ENCODE data around the gene ST3GAL4. TPM values are rescaled to one million over a fixed set of nuclear protein-coding genes. Genes with fewer than 3 reads are reported as not detected.
"Not testable (repeated sequence)": the region's sequence is repeated elsewhere in the genome, so short reads cannot be mapped to it uniquely, and the experiment has no call there.

Gene ST3GAL4
- total and polyA plus RNA-seq, 2 experiments from 2014 or later, result 19.1 to 25.6 TPM

GRCh38 chr11:126391286-126391954, 35.9 kb downstream of the ST3GAL4 start:
- H3K4me3 ChIP-seq, result no peak overlapping the region
- no peaks in the 10 kb centered on the region for H3K9me3 ChIP-seq (ENCODE audit: low read depth)
- peaks cover 33% of the 10 kb centered on the region for H3K4me1 ChIP-seq (ENCODE audit: low read depth)
- H3K27me3 ChIP-seq, result no peaks in the 10 kb centered on the region
- no peak for DNase-seq (ENCODE audit: low read depth in 1 of 2, low spot score in 1 of 2)
- H3K27ac ChIP-seq, result peak overlapping the region; percentile 27
- no peaks in the 10 kb centered on the region for H3K36me3 ChIP-seq
- TF ChIP-seq, protein P1, sequence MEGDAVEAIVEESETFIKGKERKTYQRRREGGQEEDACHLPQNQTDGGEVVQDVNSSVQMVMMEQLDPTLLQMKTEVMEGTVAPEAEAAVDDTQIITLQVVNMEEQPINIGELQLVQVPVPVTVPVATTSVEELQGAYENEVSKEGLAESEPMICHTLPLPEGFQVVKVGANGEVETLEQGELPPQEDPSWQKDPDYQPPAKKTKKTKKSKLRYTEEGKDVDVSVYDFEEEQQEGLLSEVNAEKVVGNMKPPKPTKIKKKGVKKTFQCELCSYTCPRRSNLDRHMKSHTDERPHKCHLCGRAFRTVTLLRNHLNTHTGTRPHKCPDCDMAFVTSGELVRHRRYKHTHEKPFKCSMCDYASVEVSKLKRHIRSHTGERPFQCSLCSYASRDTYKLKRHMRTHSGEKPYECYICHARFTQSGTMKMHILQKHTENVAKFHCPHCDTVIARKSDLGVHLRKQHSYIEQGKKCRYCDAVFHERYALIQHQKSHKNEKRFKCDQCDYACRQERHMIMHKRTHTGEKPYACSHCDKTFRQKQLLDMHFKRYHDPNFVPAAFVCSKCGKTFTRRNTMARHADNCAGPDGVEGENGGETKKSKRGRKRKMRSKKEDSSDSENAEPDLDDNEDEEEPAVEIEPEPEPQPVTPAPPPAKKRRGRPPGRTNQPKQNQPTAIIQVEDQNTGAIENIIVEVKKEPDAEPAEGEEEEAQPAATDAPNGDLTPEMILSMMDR (IDR thresholded peaks at IDR 0.05; ENCODE audit: low read depth, low read length), result no peak

DNA sequence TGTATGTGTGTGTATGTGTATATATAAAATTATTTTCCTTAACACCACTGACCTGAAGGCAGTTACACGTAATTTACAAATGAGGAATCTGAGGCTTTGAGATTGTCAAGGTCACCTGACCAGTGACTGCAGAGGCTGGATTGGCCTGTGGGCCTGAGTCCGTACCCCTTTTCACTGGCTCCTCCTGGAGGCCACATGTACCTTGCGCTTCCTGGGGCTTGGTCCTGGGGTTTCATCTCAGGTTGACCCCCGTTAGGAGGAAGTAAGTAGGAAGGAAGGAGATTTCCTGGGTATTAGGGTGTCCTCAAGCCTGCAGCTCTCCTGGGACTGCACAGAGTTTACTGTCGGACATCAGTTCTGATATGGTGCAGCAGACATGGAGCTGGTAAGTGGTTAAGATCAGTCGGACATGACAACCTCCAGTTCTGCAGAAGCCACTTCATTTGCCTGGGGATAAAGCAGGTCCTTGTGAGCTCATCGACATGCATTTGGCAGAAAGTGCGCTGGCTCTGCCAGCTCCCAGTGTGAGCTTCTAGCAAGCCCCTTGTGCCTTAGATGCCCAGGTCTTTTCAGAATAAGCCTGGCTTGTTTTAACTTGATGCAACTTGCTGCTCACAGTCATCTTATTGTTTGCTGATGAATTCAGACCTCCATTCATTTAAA, 36.6 kb downstream of the ST3GAL4 start:
- TF ChIP-seq, protein P1 (IDR thresholded peaks at IDR 0.05; ENCODE audit: low read depth, low read length), result peak; percentile 24
- peaks cover 30% of the 10 kb centered on the region for H3K4me1 ChIP-seq (ENCODE audit: low read depth)
- peak overlapping the region; percentile 27 for H3K27ac ChIP-seq
- H3K36me3 ChIP-seq, result no peaks in the 10 kb centered on the region
- no peak overlapping the region for H3K4me3 ChIP-seq
- no peaks in the 10 kb centered on the region for H3K9me3 ChIP-seq (ENCODE audit: low read depth)
- H3K27me3 ChIP-seq, result no peaks in the 10 kb centered on the region
- peak; percentile 41 to 59 for DNase-seq (ENCODE audit: low read depth in 1 of 2, low spot score in 1 of 2)

DNA sequence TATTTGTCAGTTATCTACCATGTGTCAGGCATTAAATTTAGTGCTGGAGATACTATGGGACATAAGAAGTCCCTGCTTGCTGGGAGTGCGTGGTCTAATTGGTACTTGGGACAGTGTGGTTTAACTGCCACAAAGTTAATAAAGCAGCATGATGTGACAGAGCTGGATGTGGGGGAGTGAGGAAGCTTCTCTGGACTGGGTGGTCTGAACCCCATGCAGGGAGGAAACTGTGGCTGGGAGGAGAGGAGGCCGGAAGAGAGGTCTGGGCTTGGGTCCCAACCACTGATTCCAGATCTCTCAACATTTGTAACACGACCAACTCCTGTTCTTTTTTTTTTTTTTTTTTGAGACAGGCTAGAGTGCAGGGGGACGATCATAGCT, 37.1 kb downstream of the ST3GAL4 start:
- H3K4me3 ChIP-seq, result no peak overlapping the region
- H3K36me3 ChIP-seq, result no peaks in the 10 kb centered on the region
- no peaks in the 10 kb centered on the region for H3K27me3 ChIP-seq
- TF ChIP-seq, protein P1 (IDR thresholded peaks at IDR 0.05; ENCODE audit: low read depth, low read length), result no peak
- peak in 1 of 2 donors; percentile 73 for DNase-seq (ENCODE audit: low read depth in 1 of 2, low spot score in 1 of 2)
- no peak overlapping the region for H3K27ac ChIP-seq
- H3K4me1 ChIP-seq (ENCODE audit: low read depth), result peaks cover 30% of the 10 kb centered on the region
- no peaks in the 10 kb centered on the region for H3K9me3 ChIP-seq (ENCODE audit: low read depth)

- TF ChIP-seq, protein P1 (IDR thresholded peaks at IDR 0.05; ENCODE audit: low read depth, low read length), result no peak
- no peaks in the 10 kb centered on the region for H3K36me3 ChIP-seq
- peaks cover 30% of the 10 kb centered on the region for H3K4me1 ChIP-seq (ENCODE audit: low read depth)
- no peak overlapping the region for H3K4me3 ChIP-seq
- no peak overlapping the region for H3K27ac ChIP-seq
- H3K27me3 ChIP-seq, result no peaks in the 10 kb centered on the region
- no peaks in the 10 kb centered on the region for H3K9me3 ChIP-seq (ENCODE audit: low read depth)
- no peak for DNase-seq (ENCODE audit: low read depth in 1 of 2, low spot score in 1 of 2)
Observed at GRCh38 chr11:126393143-126393542, 37.7 kb downstream of the ST3GAL4 start.

DNA sequence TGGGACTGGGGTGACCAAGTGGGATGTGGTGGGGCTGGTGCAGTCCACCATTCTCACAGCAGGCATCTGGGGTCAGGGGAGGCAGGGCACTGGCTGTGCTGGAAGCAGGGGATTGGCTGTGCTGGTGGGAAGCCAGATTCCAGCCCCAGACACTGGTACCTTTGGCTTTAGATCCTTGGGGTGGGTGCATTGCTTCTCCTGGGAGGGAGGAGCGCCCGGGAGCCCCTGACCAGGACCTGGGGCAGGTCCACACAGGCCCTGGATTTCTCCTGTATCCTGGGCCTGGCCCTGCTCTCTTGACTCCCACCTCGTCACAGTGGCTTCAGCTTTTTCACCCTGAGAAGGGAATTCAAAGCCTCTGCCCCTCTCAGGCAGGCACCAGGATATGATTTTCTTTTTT, 38.5 kb downstream of the ST3GAL4 start:
- peaks cover 30% of the 10 kb centered on the region for H3K4me1 ChIP-seq (ENCODE audit: low read depth)
- no peak overlapping the region for H3K4me3 ChIP-seq
- no peaks in the 10 kb centered on the region for H3K9me3 ChIP-seq (ENCODE audit: low read depth)
- TF ChIP-seq, protein P1 (IDR thresholded peaks at IDR 0.05; ENCODE audit: low read depth, low read length), result no peak
- H3K36me3 ChIP-seq, result no peaks in the 10 kb centered on the region
- no peaks in the 10 kb centered on the region for H3K27me3 ChIP-seq
- no peak overlapping the region for H3K27ac ChIP-seq
- DNase-seq (ENCODE audit: low read depth in 1 of 2, low spot score in 1 of 2), result no peak

- not testable (repeated sequence) for H3K4me3 ChIP-seq; H3K9me3 ChIP-seq (ENCODE audit: low read depth); H3K27ac ChIP-seq; H3K36me3 ChIP-seq; DNase-seq (ENCODE audit: low read depth in 1 of 2, low spot score in 1 of 2); H3K27me3 ChIP-seq
- peaks cover 30% of the 10 kb centered on the region for H3K4me1 ChIP-seq (ENCODE audit: low read depth)
Observed at GRCh38 chr11:126394634-126395072, 39.2 kb downstream of the ST3GAL4 start.

DNA sequence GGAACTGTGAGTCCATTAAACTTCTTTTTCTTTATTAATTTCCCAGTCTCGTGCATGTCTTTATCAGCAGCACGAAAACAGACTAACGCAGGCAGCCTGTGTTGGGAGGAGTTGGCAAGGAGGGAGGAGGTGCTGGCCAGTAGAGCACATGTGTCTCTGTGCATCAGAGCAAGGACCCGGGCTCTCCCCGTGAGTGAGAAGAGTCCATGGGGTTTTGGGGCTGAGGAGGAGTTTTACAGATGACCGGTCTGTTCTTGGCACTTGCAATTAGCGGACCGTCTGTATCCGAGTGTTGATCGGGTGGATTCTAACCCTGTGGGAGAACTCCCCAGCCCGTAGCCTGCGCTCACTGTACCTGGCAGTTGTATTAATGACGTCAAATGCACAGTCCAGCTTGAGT, 40.3 kb downstream of the ST3GAL4 start:
- H3K4me3 ChIP-seq; H3K9me3 ChIP-seq (ENCODE audit: low read depth); H3K36me3 ChIP-seq; H3K27ac ChIP-seq; H3K27me3 ChIP-seq: not testable (repeated sequence)
- DNase-seq (ENCODE audit: low read depth in 1 of 2, low spot score in 1 of 2), result peak in 1 of 2 donors; percentile 54
- H3K4me1 ChIP-seq (ENCODE audit: low read depth), result peaks cover 30% of the 10 kb centered on the region

DNA sequence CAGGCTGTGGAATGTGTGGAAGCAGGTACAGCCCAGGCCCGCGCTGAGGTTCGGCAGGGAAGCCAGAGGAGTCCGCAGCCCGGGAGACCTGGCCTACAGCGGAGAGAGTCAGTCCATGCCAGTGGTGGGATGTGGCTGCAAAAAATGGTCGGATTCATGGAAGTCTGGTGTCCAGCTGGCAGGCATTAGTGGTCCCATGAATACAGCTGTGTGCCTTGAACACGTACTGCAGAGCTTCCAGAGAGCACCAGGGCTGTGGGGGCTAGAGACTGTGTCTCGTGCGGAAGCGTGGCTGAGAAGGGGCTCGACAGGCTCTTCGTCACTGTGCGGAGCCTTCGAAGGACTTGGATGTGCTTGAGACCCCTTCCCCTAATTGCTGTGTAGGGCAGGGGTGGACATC, 40.8 kb downstream of the ST3GAL4 start:
- H3K9me3 ChIP-seq (ENCODE audit: low read depth); H3K27ac ChIP-seq; H3K4me3 ChIP-seq; DNase-seq (ENCODE audit: low read depth in 1 of 2, low spot score in 1 of 2); H3K36me3 ChIP-seq; H3K27me3 ChIP-seq: not testable (repeated sequence)
- H3K4me1 ChIP-seq (ENCODE audit: low read depth), result peaks cover 25% of the 10 kb centered on the region

Data from cardiac muscle cell (in vitro differentiated cells and primary cell).